Measurements from ENCODE around the gene CTBP2.

The CTBP2 gene

GRCh38 chr10:125033146-125033924 lies 127.0 kb downstream of the CTBP2 start:
- no peak for DNase-seq

GRCh38 chr10:125032474-125033020 lies 127.8 kb downstream of the CTBP2 start:
- DNase-seq: no peak

- no peak for DNase-seq
Measured at GRCh38 chr10:125030567-125031197, 129.7 kb downstream of the CTBP2 start.

GRCh38 chr10:125029584-125030242 lies 130.7 kb downstream of the CTBP2 start:
- no peak for DNase-seq

GRCh38 chr10:125027871-125028869 lies 132.2 kb downstream of the CTBP2 start:
- DNase-seq: no peak

GRCh38 chr10:125026974-125027735 lies 133.2 kb downstream of the CTBP2 start:
- no peak for DNase-seq

- no peak for DNase-seq
Measured at GRCh38 chr10:125026036-125026931, 134.1 kb downstream of the CTBP2 start.

GRCh38 chr10:125025341-125025740 lies 135.0 kb downstream of the CTBP2 start:
- no peak for DNase-seq

- DNase-seq: no peak
Measured at GRCh38 chr10:125024497-125025234, 135.7 kb downstream of the CTBP2 start.

GRCh38 chr10:125023862-125024496 lies 136.4 kb downstream of the CTBP2 start:
- no peak for DNase-seq

- no peak for DNase-seq
Measured at GRCh38 chr10:125023255-125023654, 137.1 kb downstream of the CTBP2 start.

GRCh38 chr10:125022671-125023070 lies 137.7 kb downstream of the CTBP2 start:
- no peak for DNase-seq

GRCh38 chr10:125021686-125022344 lies 138.5 kb downstream of the CTBP2 start:
- no peak for DNase-seq

GRCh38 chr10:125020871-125021270 lies 139.5 kb downstream of the CTBP2 start:
- no peak for DNase-seq

- DNase-seq: no peak
Measured at GRCh38 chr10:125020386-125020785, 140.0 kb downstream of the CTBP2 start.

- DNase-seq: no peak
Measured at GRCh38 chr10:125018576-125019143, 141.7 kb downstream of the CTBP2 start.

- DNase-seq: no peak
Measured at GRCh38 chr10:125017547-125018298, 142.6 kb downstream of the CTBP2 start.
